ENCODE data around the gene PARD6G. TPM values are rescaled to one million over a fixed set of nuclear protein-coding genes. Genes with fewer than 3 reads are reported as not detected.

The PARD6G gene
- total RNA-seq, 4 donors from 2014 or later: 0.40 to 3.3 (median 1.3) TPM

DNA sequence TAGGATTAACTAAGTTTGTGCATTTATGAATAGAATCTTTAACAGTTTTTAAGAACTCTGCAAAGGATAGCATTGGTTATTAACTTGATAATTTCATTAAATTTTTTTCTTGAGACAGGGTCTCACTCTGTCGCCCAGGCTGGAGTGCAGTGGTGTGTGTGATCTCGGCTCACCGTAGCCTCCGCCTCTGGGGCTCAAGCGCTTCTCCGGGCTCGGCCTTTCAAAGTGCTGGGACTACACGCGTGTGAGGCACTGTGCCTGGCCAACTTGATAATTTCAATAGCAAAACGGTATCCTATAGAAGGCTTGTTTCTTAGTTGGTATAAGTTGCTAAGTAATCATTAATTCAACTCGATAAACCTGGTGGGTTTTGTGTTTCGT lies 100.3 kb downstream of the PARD6G start:
- H3K36me3 ChIP-seq: no peaks in the 10 kb centered on the region
- peaks cover 0 to 33% (median 5%) of the 10 kb centered on the region in 4 donors for H3K4me1 ChIP-seq
- WGBS, 2 donors (ENCODE audit: low coverage in 1 of 2): 38 to 48% methylated on average over 8 to 12 of the region's 12 CpGs
- H3K27me3 ChIP-seq: no peaks in the 10 kb centered on the region
- no peaks in the 10 kb centered on the region for H3K9me3 ChIP-seq
- peak overlapping the region; percentile 23 to 60 (median 46) for H3K4me3 ChIP-seq
- in situ Hi-C loops (cut with MboI; ENCODE audit: low pct_ligation_motif_present in 1 of 4, low pct_unique_long_range_greater_than_20kb in 1 of 4, low sequenced_read_pairs in 3 of 4): no loop called here
- intact Hi-C loops (cut with DNase I; ENCODE audit: low total_unique reads): no loop called here
- peak overlapping the region in 3 of 4 donors; percentile 62 to 77 (median 74) for H3K27ac ChIP-seq
- DNase-seq: no peak
- TF ChIP-seq, protein P1, sequence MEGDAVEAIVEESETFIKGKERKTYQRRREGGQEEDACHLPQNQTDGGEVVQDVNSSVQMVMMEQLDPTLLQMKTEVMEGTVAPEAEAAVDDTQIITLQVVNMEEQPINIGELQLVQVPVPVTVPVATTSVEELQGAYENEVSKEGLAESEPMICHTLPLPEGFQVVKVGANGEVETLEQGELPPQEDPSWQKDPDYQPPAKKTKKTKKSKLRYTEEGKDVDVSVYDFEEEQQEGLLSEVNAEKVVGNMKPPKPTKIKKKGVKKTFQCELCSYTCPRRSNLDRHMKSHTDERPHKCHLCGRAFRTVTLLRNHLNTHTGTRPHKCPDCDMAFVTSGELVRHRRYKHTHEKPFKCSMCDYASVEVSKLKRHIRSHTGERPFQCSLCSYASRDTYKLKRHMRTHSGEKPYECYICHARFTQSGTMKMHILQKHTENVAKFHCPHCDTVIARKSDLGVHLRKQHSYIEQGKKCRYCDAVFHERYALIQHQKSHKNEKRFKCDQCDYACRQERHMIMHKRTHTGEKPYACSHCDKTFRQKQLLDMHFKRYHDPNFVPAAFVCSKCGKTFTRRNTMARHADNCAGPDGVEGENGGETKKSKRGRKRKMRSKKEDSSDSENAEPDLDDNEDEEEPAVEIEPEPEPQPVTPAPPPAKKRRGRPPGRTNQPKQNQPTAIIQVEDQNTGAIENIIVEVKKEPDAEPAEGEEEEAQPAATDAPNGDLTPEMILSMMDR (IDR thresholded peaks at IDR 0.05): no peak
- TF ChIP-seq EP300 (IDR thresholded peaks at IDR 0.05; ENCODE audit: low read depth): no peak
- TF ChIP-seq POLR2AphosphoS5 (IDR thresholded peaks at IDR 0.05): no peak
- no peak for TF ChIP-seq POLR2A (IDR thresholded peaks at IDR 0.05)

GRCh38 chr18:80145196-80145804 lies 102.0 kb downstream of the PARD6G start:
- intact Hi-C loops (cut with DNase I; ENCODE audit: low total_unique reads): no loop called here
- 50 to 56% methylated on average over 5 of the region's 5 CpGs for WGBS, 2 donors (ENCODE audit: low coverage in 1 of 2)
- Histone ChIP-seq H3K4me3 (no peak overlapping the region), H3K27me3 (no peaks in the 10 kb centered on the region), H3K9me3 (no peaks in the 10 kb centered on the region), H3K27ac (peak overlapping the region in 1 of 4 donors; percentile 50), H3K36me3 (no peaks in the 10 kb centered on the region), H3K4me1 (peaks cover 0 to 33% (median 5%) of the 10 kb centered on the region in 4 donors)
- in situ Hi-C loops (cut with MboI; ENCODE audit: low pct_ligation_motif_present in 1 of 4, low pct_unique_long_range_greater_than_20kb in 1 of 4, low sequenced_read_pairs in 3 of 4): no loop called here
- DNase-seq: peak; percentile 29
- TF ChIP-seq, protein P1 (IDR thresholded peaks at IDR 0.05): no peak
- TF ChIP-seq EP300 (IDR thresholded peaks at IDR 0.05; ENCODE audit: low read depth) (no peak), POLR2A (IDR thresholded peaks at IDR 0.05) (no peak), POLR2AphosphoS5 (IDR thresholded peaks at IDR 0.05) (no peak)

DNA sequence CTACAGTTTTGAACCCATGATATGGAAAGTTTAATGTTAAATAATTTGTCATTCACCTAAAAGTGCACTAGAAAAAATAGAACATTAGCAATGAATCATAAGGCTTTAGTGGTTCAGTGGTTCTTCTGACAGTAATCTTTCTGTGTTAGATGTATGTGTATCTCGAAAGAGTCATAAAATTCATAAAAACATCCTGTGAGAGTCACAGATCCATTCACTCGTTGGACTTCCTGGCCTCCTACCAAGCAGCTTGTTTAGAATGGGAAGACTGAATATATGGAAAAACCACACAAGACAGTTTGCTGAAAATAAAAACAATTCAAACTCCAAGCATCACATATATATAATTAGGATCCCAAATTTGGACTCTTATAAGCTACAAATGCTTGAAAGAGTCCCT lies 103.4 kb downstream of the PARD6G start:
- in situ Hi-C loops (cut with MboI; ENCODE audit: low pct_ligation_motif_present in 1 of 4, low pct_unique_long_range_greater_than_20kb in 1 of 4, low sequenced_read_pairs in 3 of 4) (no loop called here), intact Hi-C loops (cut with DNase I; ENCODE audit: low total_unique reads) (no loop called here)
- no peak for DNase-seq
- WGBS, 2 donors (ENCODE audit: low coverage in 1 of 2): 28 to 38% methylated on average over 1 to 2 of the region's 2 CpGs
- Histone ChIP-seq H3K4me3 (no peak overlapping the region), H3K27me3 (no peaks in the 10 kb centered on the region), H3K27ac (no peak overlapping the region), H3K36me3 (no peaks in the 10 kb centered on the region), H3K9me3 (no peaks in the 10 kb centered on the region), H3K4me1 (peaks cover 0 to 27% (median 5%) of the 10 kb centered on the region in 4 donors)
- no peak for TF ChIP-seq POLR2A (IDR thresholded peaks at IDR 0.05)
- TF ChIP-seq, protein P1 (IDR thresholded peaks at IDR 0.05): no peak
- no peak for TF ChIP-seq POLR2AphosphoS5 (IDR thresholded peaks at IDR 0.05)
- TF ChIP-seq EP300 (IDR thresholded peaks at IDR 0.05; ENCODE audit: low read depth): no peak

DNA sequence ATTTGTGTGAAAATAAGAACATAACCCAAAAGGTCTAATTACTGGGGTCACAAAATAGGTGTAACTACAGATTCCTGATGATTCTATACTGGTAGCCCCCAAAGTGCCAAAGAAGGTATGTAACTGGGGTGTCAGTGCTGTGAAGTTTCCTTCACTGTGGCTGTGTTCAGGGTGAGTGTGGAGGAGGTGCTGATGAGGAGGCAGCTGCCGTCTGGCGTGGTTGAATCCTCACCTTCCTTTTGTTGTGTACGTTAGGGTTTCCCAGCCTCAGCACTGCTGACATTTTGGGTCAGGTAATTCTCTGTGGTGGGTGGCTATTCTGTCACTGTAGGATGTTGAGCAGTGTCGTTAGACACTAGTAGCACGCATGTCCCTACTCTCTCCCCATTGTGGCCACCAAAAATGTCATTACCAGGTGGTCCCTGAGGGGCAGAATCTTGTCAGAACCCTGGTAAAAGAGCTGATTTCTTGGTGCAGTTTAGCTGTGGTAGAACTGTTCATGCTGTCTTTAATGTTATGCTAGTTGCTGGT lies 106.8 kb downstream of the PARD6G start:
- WGBS, 2 donors (ENCODE audit: low coverage in 1 of 2): 80 to 90% methylated on average over 1 to 5 of the region's 5 CpGs
- DNase-seq: no peak
- H3K4me3 ChIP-seq: no peak overlapping the region
- intact Hi-C loops (cut with DNase I; ENCODE audit: low total_unique reads) (no loop called here), in situ Hi-C loops (cut with MboI; ENCODE audit: low pct_ligation_motif_present in 1 of 4, low pct_unique_long_range_greater_than_20kb in 1 of 4, low sequenced_read_pairs in 3 of 4) (no loop called here)
- no peak for TF ChIP-seq POLR2A (IDR thresholded peaks at IDR 0.05)
- TF ChIP-seq, protein P1 (IDR thresholded peaks at IDR 0.05): no peak
- no peak for TF ChIP-seq POLR2AphosphoS5 (IDR thresholded peaks at IDR 0.05)
- no peak for TF ChIP-seq EP300 (IDR thresholded peaks at IDR 0.05; ENCODE audit: low read depth)
- no peaks in the 10 kb centered on the region for H3K9me3 ChIP-seq
- no peak overlapping the region for H3K27ac ChIP-seq
- no peaks in the 10 kb centered on the region for H3K27me3 ChIP-seq
- H3K4me1 ChIP-seq: peaks cover 0 to 17% (median 2%) of the 10 kb centered on the region in 4 donors
- peaks cover 0 to 21% (median 6%) of the 10 kb centered on the region in 4 donors for H3K36me3 ChIP-seq
